HG03135 (cell line): Measurements from ENCODE around the gene PALM.

Experiments used
- ATAC-seq: cut with Tn5 transposase; IDR thresholded peaks from one replicate; pipeline ENCODE4 v1.9.1; 2021; ENCODE audit warnings: mild to moderate bottlenecking, moderate library complexity; ENCODE audit not compliant: unreplicated experiment

PALM gene

GRCh38 chr19:778910-779653, 70.3 kb downstream of the PALM start:
- no peak for ATAC-seq

GRCh38 chr19:780935-781334, 72.2 kb downstream of the PALM start:
- no peak for ATAC-seq

GRCh38 chr19:781800-782184, 73.1 kb downstream of the PALM start:
- ATAC-seq, result no peak

GRCh38 chr19:782185-782877, 73.6 kb downstream of the PALM start:
- ATAC-seq, result no peak

GRCh38 chr19:782878-783668, 74.3 kb downstream of the PALM start:
- no peak for ATAC-seq

GRCh38 chr19:784541-784940, 75.8 kb downstream of the PALM start:
- ATAC-seq, result no peak

- no peak for ATAC-seq
These were observed 78.8 kb downstream of the PALM start for GRCh38 chr19:787536-787935.

- no peak for ATAC-seq
These were observed 79.9 kb downstream of the PALM start for GRCh38 chr19:788686-788982.

- ATAC-seq, result no peak
These were observed 80.4 kb downstream of the PALM start for GRCh38 chr19:788983-789700.

- ATAC-seq, result no peak
These were observed 80.9 kb downstream of the PALM start for GRCh38 chr19:789701-790060.

GRCh38 chr19:791007-791566, 82.4 kb downstream of the PALM start:
- ATAC-seq, result no peak

GRCh38 chr19:791567-792305, 83.0 kb downstream of the PALM start:
- no peak for ATAC-seq

- no peak for ATAC-seq
These were observed 83.7 kb downstream of the PALM start for GRCh38 chr19:792306-792885.

- ATAC-seq, result no peak
These were observed 85.1 kb downstream of the PALM start for GRCh38 chr19:793806-794205.

- no peak for ATAC-seq
These were observed 86.4 kb downstream of the PALM start for GRCh38 chr19:795073-795611.

- ATAC-seq, result no peak
These were observed 87.2 kb downstream of the PALM start for GRCh38 chr19:795691-796581.

GRCh38 chr19:796692-797527, 88.2 kb downstream of the PALM start, which contains the start of gene PTBP1:
Gene PTBP1, plus strand, starts transcription at chr19:797452. Its CDS starts 46 bp downstream, at chr19:797498.
- ATAC-seq, result peak; percentile 79
